ENCODE results near the gene EFNA5.
"Not testable (repeated sequence)": the region's sequence is repeated elsewhere in the genome, so short reads cannot be mapped to it uniquely, and the experiment has no call there.

Gene EFNA5

DNA sequence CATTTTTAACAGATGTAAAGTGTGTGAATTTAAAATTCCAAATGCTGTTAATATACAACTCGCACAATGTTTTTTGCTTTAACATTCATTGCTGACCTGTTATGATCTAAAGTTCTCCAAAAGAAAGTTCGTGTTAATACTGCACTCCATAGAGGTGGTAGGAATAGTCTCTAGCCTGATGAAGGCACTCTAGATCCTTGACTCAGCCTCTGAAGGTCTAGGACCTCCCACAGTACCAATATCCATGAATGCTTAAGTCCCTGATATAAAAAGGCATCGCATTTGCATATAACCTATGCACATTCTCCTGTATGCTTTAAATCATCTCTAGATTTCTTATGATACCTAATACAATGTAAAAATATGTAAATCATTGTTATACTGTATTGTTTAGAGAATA, 213.6 kb downstream of the EFNA5 start:
- no peak for DNase-seq

DNA sequence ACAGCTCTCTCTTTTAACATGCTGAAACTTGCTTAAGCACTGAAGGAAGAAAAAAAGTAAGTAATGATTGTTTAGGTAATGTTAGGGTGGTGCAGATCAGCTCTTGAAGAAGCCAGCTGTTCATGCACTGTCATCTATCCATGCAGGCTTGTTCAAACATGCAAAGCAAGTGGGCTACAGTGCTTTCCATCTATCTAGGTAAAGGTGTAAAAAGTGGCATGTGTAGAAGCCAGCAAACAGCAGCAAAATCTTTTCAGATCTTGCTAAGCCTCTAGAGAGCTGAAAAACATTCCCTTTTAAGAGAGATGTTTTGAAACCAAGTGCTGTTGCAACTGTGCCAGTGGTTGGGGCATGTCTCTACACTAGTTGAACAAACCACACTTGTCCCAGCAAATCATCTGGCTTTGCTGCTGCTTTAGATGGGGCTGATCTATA, 214.4 kb downstream of the EFNA5 start:
- DNase-seq: no peak

DNA sequence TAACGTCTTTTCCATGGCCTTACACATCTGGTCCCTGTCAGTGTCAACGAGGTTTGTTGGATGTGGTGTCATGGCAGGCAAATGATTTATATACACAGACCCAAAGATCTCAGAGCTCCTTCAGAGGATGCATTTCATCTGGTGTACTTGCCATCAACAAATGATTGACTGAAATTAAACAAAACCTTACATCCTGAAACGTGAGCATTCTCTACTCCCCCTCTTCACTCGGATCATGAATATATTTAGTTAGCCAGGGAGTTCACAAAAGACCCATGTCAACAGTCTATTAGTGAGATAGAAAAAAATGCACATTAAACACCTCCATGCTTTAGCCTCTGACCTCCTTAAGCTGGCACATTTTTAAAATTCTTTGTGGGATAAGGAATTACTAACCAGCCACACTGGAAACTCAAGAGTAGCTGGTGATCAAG, 215.6 kb downstream of the EFNA5 start:
- no peak for DNase-seq

DNA sequence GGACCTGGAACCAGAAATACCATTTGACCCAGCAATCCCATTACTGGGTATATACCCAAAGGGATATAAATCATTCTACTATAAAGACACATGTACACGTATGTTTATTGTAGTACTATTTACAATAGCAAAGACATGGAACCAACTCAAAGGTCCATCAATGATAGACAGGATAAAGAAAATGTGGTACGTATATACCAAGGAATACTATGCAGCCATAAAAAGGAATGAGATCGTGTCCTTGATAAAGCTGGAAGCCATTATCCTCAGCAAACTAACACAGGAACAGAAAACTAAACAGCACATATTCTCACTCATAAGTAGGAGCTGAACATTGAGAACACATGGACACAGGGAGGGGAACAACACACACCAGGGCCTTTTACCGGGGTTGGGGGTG, 218.9 kb downstream of the EFNA5 start:
- DNase-seq: not testable (repeated sequence)

DNA sequence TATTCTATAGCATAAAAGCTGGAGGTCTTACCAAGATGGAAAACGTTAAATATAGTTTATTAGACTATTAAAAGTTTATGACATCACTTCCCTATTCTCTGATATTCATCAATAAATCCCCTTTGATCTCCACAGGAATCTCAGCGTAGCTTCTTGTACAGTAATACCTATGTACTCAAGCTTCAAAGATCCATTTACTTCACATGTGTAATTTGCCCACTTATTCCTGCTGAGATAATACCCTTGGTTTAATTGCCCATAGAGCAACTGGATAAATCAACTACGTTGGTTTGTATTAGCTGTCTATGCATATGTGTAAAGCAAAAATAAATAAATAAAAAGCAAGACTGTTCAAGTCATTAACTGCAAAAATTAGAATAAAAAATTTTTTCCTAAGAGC, 219.7 kb downstream of the EFNA5 start:
- no peak for DNase-seq

DNA sequence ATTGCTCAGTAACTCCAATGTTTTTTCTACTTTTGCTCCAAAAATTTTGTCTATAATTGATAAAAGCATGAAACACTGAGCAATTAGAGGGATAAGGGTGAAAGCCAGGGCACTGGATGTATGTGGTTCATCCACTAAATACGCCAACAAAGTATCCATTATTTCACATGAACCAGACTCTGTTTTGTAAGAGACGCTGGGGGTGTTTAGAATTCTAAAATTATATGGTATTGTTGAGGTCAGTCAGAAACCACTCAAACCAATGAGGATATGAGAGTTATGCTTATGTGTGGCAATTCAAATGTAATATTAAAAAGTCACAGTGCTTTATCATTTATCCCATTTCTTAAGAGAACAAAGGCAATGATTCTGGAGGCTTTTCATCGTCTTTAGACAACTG, 220.2 kb downstream of the EFNA5 start:
- no peak for DNase-seq

DNA sequence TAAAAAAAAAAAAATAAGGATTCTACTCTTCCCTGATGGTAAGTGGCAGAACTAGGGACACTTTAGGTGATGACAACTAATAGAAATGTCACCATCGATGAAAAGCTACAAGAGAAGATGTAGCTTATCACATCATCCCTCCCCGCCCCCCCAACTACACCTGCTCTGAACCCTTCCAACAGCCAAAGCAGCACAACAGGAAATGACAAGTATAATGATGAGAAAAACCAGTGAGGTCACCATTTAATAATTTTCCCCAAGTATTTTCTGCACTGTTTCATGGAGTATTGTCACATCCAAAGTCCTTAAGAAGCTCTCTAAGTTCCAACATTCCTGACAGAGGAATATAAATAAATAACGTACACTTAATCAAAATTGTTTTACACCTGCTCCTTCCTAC, 221.4 kb downstream of the EFNA5 start:
- no peak for DNase-seq

DNA sequence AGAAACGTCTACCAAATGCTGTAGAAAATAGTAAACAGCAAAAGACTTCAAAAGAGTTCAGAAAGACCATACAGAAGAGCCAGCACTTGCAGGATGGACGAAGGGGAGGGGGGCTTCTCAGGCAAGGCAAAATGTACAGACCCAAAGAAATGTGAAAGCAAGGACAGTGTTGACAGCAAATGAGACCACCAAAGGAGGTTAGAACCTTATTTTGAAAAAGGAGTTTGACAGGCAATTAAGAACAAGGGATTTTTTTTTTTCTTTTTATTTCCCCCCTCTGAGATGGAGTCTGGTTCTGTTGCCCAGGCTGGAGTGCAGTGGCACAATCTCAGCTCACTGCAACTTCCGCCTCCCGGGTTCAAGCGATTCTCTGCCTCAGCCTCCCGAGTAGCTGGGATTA, 223.2 kb downstream of the EFNA5 start:
- no peak for DNase-seq

DNA sequence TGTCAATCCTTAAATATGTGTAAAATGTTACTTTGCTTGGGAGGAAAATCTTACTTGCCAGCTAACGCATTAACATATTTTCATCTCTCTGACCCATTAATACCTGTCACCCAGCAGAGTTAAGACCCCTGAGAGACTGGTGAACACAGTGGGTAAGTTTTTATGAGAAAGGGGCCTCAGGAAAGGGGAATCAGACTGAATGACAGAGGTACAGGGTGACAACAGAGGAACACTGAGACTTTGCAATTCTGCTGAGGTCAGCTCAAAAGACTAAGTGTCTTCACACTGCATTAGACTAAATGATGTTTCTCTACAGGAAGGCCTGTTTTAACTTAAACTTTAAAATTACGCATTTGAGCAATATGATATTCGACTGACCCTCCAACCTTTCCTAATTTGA, 223.8 kb downstream of the EFNA5 start:
- no peak for DNase-seq

DNA sequence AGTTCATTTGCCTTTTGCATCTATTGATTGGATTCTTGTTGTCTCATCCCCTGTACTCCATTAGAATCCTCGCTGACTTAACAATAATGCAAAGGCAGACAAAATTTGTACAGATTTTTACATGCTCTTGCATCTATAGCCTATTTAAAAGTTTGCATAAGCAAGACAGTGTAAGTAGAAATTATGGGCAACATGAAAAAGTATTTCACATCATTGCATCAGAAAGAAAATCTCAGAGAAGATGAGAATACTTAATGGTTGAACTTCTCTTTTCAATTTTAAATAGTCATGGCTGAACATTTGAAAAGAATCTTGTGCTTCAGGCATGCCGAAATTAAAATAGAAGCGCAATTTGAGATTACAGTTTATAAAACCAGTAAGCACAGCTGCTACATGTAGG, 226.4 kb downstream of the EFNA5 start:
- DNase-seq: no peak

DNA sequence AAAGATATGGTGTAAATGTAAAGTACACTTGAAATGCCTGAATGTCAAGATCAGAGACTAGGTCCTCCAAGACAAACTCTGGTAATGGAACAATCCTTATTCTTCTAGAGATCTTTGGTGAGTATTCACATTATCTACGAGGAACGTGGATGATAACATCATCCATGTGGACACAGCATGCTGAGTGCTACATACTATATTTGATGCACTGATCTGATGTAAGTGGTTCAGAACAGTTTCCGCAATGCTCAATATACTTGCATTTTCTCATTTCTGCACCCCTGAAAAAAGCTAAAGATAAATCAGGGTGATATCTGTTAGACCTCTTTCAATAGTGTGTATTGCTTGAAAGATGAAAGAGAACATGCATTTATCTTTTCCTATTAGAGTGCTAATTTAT, 226.8 kb downstream of the EFNA5 start:
- no peak for DNase-seq

DNA sequence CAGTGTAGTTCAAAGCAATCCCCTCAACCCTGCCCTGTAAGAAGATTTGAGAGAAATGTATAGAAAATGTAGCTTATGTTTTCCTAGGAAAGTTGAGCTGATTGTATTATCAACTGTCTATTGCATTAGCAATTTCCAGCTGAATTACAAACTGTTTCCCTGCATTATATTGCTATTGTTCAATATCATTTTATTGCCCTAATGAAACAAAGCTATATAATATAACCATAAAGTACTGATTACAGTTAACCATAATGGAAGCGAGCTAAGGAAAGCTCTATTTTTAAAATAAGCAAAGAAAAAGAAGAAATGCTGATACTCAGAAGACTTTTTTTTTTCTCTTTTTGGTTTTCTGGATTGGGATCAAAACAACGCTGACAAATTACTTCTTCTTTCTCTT, 228.3 kb downstream of the EFNA5 start:
- no peak for DNase-seq

DNA sequence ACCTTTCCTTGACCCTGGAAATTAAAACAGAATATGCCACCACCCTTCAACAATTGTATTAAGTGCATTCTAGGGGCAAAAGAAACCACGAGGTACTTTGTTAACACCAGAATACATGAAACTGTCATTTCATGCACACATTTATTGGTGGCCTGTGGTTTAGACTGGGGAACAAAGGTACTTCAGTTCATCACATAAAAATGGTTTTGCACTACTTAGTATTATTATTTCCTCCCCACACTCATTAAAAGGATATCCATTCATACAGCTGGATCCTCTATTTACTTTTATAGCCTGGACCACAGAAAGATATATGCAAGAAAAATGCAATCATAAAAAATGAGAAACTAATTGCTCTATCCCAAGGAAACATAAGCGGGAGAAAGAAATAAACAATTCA, 230.9 kb downstream of the EFNA5 start:
- DNase-seq: no peak

DNA sequence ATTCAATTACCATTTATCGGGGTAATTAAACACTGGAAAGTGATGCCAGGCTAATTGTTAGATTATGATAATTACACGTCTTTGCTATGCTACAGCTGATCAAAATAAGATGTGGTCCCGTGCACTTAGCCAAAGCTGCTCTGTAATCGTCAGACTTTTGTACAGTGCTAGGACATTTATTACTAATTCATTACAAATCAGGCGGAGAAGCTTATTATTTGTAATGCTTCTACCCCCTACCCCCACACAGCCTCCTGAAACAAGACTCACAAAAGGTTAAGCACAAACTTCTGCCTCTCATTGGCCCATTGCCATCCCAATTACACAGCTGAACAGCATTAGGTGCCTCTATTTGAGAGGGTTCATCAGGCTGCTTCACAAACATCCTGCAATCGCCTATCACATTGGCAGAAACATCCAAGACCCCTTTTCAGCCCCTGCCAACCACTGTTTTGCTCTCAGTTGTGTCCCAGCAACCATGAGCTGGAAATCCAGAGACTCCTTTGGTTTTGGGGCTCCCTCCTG, 232.7 kb downstream of the EFNA5 start:
- DNase-seq: no peak

DNA sequence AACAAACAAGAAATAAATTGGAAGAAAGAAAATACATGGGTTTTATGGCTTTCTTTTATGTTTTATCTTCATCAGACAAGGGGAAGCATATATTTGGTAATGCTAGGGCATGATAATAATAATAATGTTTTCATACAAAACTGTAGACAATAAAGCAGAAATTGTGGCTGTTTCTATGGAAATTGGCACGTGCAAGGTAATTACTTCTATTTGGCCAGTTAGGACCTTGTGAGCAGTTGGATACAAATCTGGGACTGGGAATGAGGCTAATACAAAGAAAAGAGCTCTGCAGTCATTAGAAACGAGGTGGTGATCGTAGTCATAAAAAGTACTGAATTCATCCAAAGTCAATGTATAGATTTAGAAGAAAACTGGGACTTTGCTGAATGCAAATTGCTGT, 233.6 kb downstream of the EFNA5 start:
- no peak for DNase-seq

DNA sequence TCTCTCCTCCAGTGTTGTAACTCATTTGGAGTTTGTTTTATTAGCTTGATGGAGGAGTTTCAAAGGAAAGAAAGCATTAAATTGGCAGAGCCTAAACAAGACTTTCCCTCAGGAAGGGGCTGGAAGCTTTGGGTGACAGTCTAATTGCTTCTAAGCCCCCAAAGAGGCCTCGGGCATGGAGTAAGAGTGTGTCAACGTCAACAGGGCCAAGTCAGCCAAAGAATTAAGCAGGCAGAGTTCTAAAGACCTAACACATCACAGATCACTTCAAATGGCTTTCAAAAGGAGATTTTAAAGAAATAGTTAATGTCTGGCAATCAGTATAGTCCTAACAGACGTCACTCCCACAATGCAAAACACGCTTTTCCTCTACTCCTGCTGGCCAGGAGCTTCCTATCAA, 234.5 kb downstream of the EFNA5 start:
- DNase-seq: no peak

DNA sequence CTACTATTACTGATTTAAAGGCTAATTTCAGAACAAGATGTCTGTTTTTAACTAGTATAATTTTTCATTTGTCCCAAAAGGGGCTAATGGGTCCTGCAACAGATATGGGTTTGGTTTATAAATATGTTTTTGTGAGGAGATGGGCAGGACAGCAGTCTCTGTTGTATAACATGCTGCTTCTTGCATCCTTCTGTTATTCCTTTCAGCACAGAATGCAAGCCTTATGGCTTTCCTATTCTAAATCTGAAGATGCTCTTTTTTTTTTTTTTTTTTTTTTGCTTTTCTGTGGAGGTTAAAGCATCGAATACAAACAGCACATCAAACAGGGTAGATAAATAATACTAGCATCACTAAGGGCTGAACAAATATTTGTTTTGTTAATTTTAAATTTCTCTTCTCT, 235.7 kb downstream of the EFNA5 start:
- no peak for DNase-seq

DNA sequence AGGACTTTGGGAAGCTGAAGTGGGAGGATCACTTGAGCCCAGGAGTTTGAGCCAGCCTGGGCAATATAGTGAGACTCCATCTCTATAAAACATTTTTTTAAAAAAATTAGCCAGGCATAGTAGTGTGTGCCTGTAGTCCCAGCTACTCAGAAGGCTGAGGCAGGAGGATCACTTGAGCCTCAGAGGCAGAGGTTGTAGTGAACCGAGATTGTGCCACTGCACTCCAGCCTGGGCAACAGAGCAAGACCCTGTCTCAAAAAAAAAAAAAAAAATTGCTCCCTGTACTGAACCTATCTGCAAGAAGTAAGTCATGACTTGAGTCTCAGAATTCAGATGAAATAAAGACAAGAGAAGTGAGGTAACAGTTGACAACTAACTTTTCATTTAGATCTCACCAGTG, 237.1 kb downstream of the EFNA5 start:
- not testable (repeated sequence) for DNase-seq

DNA sequence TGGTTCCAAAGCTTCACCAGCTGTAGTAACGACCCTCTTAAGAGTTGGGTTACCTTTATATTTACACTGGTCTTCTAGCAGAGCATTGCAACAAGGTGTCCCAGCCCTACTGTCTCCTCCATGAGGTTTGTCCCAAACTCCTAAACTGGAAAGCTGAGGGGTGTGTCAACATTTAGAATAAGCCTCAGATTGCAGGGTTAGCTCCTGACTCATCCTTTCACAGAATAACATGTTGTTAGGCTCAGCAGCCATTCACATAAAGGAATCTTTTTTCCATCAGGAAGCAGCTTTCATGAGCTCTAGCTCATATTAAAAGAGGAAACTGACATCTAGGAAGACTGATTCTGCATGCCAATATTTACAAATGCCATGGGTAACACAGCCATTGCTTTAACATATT, 238.7 kb downstream of the EFNA5 start:
- DNase-seq: no peak

DNA sequence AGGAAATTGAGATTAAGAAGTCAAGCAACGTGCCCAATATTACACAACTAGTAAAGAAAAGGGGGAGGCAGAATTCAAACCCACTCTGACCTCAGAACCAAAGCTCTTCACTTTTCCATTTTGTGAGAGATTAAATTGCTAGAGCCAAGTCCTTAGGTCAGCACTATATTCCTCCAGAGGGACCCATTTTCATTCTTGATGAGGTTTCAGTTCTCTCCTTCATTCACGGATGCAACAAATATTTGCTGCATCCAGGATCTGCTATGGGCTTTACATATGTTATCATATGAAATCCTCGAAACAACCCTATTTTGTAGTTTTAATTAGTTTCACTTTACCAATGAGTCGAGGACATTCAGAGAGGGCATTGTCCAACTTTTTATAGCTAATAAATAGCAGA, 239.2 kb downstream of the EFNA5 start:
- no peak for DNase-seq

DNA sequence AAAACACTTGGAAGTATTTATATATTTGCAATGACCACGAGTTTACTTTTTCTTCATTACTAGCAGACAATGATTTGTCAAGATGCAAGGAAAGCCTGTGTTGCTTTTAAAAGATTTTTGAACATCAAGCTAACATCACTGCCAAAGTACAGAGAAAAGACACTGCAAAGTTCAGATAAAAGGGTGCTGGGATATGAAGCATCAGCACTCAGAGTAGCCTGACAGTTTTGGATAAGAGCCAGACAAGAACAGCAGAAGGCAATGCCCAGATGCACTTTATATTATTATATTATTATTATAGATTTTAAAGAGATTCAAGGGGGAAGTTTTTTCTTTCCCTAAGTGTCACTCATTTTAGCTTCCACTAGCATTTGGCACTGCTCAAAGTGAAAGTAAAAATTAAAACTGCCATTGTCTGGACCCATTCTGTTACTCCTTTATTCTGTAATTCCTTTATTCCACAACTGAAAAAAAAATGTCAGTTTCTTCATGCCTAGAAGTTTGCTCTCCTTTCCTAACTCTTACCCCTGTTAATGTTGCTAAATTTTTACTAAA, 240.6 kb downstream of the EFNA5 start:
- no peak for DNase-seq

DNA sequence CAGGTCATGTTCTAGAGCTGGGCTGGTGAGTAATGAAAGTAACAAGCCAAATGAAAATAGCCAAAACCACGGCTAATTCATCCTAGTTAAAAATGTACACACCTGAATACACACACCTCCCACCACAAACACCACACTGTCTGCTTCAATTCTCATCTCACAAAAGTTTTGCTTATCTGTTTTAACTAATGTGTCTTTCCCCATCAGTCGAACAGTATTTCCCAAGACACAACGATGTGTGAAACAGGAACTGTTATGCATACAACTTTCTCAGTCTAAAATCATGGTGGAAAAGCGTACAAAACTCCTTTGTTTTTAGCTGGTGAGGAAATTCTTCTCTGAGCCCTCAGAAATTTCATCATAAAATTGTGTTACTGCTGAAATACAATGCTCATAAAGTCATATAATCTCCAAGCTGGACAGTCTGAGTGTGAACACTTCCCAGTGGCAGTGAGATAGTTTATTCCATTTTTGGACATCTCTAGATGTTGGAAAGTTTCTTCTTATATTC, 242.4 kb downstream of the EFNA5 start:
- DNase-seq: no peak

DNA sequence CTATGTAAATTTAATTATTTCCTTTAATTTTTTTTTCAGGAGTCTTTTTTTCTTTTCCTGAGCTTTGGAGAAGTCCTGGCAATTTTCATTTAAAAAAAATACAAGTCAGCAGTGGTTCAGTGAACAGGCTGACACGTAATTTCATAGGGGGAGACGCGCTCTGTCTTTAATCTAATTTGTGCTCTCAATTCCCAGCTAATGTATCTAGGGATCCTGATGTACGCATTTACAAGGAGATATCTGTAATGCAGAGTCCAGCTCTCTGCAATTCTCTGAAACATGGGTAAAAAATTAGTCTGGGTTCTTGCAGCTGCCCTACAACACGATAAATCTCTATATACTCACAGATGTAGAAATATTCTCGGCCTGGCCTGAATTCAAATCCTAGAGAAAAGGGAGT, 243.9 kb downstream of the EFNA5 start:
- no peak for DNase-seq

DNA sequence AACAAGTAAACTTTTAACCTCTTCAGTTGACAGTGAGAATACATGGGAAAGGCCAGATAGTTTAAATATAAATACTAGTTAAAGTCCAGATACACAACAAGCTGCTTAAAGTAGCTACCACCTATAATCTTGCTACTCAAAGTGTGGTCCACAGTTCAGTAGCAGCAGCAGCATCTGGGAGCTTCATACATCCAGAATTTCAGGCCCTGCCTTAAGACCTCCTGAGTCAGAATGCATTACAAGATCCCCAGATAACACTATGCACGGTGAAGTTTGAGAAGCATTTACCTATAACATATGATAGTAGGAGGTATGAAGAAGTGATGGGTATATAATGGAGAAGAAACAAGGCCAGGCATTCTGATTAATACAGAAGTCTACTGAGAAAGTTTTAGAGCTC, 244.5 kb downstream of the EFNA5 start:
- no peak for DNase-seq

DNA sequence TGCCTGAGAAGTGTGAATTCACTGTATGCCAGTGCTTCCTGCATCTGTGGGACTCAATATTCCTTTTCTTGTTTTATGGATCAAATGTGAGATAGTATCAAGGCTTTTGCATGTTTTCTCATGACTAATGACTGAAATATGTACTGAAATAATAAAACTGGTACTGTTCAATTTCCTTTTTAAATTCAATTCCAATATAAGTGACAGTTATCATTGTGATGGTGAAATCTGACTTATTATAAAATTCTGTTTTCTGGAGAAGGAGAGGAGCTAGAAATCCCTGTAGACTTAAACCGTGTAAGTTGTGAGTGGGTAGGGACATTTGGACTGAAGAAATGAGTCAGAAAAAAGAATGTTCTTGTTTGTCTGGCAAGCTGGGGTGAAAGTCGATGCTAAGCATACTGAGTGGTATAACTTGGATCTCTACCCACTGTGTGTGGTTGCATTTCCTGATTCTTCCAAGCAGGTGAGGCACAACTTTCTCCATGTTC, 245.2 kb downstream of the EFNA5 start:
- DNase-seq: no peak
